Jurkat, Clone E6-1 (cell line): ENCODE measurements around the gene MRGPRD.
A peak's percentile ranks its signal among the peaks of the same experiment; 100 is the strongest.

Experiments used
- DNase-seq: peaks from one replicate; pipeline ENCODE4 v3.0.0-alpha.2; 2011; ENCODE audit warnings: low read depth, low spot score
- H3K4me3 ChIP-seq: 2 replicates; pipeline ENCODE4 v1.5.1; 2011; ENCODE audit warnings: mild to moderate bottlenecking, low read length, control low read depth, moderate library complexity

The MRGPRD gene

GRCh38 chr11:68958211-68958610 lies 22.6 kb downstream of the MRGPRD start:
- H3K4me3 ChIP-seq: no peak overlapping the region
- DNase-seq: no peak

GRCh38 chr11:68956547-68957254 lies 24.1 kb downstream of the MRGPRD start:
- no peak for DNase-seq
- no peak overlapping the region for H3K4me3 ChIP-seq

- no peak for DNase-seq
Observed at GRCh38 chr11:68956142-68956541, 24.6 kb downstream of the MRGPRD start.

GRCh38 chr11:68955607-68955958 lies 25.2 kb downstream of the MRGPRD start:
- no peak for DNase-seq
- H3K4me3 ChIP-seq: no peak overlapping the region

More at GRCh38 chr11:68956142-68956541, 24.6 kb downstream of the MRGPRD start:
- H3K4me3 ChIP-seq: no peak overlapping the region

- DNase-seq: no peak
Observed at GRCh38 chr11:68954836-68955606, 25.8 kb downstream of the MRGPRD start.

GRCh38 chr11:68950762-68951161 lies 30.0 kb downstream of the MRGPRD start:
- no peak for DNase-seq
- no peak overlapping the region for H3K4me3 ChIP-seq

More at GRCh38 chr11:68954836-68955606, 25.8 kb downstream of the MRGPRD start:
- no peak overlapping the region for H3K4me3 ChIP-seq

- no peak overlapping the region for H3K4me3 ChIP-seq
- peak; percentile 43 for DNase-seq
Observed at GRCh38 chr11:68950270-68950669, 30.5 kb downstream of the MRGPRD start.

- no peak overlapping the region for H3K4me3 ChIP-seq
Observed at GRCh38 chr11:68948935-68949334, 31.9 kb downstream of the MRGPRD start.

GRCh38 chr11:68948496-68948895 lies 32.3 kb downstream of the MRGPRD start:
- H3K4me3 ChIP-seq: no peak overlapping the region
- no peak for DNase-seq

More at GRCh38 chr11:68948935-68949334, 31.9 kb downstream of the MRGPRD start:
- DNase-seq: no peak

GRCh38 chr11:68947151-68947550 lies 33.6 kb downstream of the MRGPRD start:
- no peak for DNase-seq

GRCh38 chr11:68946416-68947090 lies 34.2 kb downstream of the MRGPRD start:
- DNase-seq: no peak
- H3K4me3 ChIP-seq: no peak overlapping the region

More at GRCh38 chr11:68947151-68947550, 33.6 kb downstream of the MRGPRD start:
- H3K4me3 ChIP-seq: no peak overlapping the region

- no peak for DNase-seq
Observed at GRCh38 chr11:68942751-68943271, 38.0 kb downstream of the MRGPRD start.

GRCh38 chr11:68942095-68942620 lies 38.6 kb downstream of the MRGPRD start:
- no peak for DNase-seq
- H3K4me3 ChIP-seq: no peak overlapping the region

More at GRCh38 chr11:68942751-68943271, 38.0 kb downstream of the MRGPRD start:
- no peak overlapping the region for H3K4me3 ChIP-seq

- H3K4me3 ChIP-seq: no peak overlapping the region
- DNase-seq: no peak
Observed at GRCh38 chr11:68941324-68942094, 39.3 kb downstream of the MRGPRD start.

GRCh38 chr11:68940651-68941323 lies 40.0 kb downstream of the MRGPRD start:
- no peak overlapping the region for H3K4me3 ChIP-seq
- DNase-seq: no peak

- DNase-seq: peak; percentile 41
- H3K4me3 ChIP-seq: no peak overlapping the region
Observed at GRCh38 chr11:68939583-68940555, 40.9 kb downstream of the MRGPRD start.
